H54 (cell line): ENCODE data around the gene ECT2L.

Source experiments
- DNase-seq: peaks from one replicate; pipeline ENCODE4 v3.0.0; 2011; ENCODE audit warnings: low spot score, mixed read lengths; ENCODE audit not compliant: insufficient read length
- FAIRE-seq: peaks from 3 replicates; lab custom pipeline; 2011; peaks lifted over from hg19 to GRCh38; lab: Jason Lieb, UNC
- POLR2A ChIP-seq: IDR thresholded peaks from 2 replicates; pipeline ENCODE4 v1.6.1; 2011; ENCODE audit warnings: low read depth, mild to moderate bottlenecking, low read length

The ECT2L gene

GRCh38 chr6:138862456-138862855 lies 66.6 kb downstream of the ECT2L start:
- no peak for TF ChIP-seq POLR2A
- no peak for DNase-seq
- no peak for FAIRE-seq

- FAIRE-seq (no peak), DNase-seq (no peak)
- TF ChIP-seq POLR2A = no peak
Measured at GRCh38 chr6:138863321-138863720, 67.4 kb downstream of the ECT2L start.

- DNase-seq = no peak
- no peak for FAIRE-seq
- no peak for TF ChIP-seq POLR2A
Measured at GRCh38 chr6:138864343-138864890, 68.5 kb downstream of the ECT2L start.

- DNase-seq (no peak), FAIRE-seq (no peak)
- TF ChIP-seq POLR2A = no peak
Measured at GRCh38 chr6:138865480-138866109, 69.7 kb downstream of the ECT2L start.

- no peak for TF ChIP-seq POLR2A
- no peak for DNase-seq
- FAIRE-seq = no peak
Measured at GRCh38 chr6:138868181-138868580, 72.3 kb downstream of the ECT2L start.

- TF ChIP-seq POLR2A = no peak
- FAIRE-seq (no peak), DNase-seq (no peak)
Measured at GRCh38 chr6:138869398-138869797, 73.5 kb downstream of the ECT2L start.

GRCh38 chr6:138873191-138873590 lies 77.3 kb downstream of the ECT2L start:
- DNase-seq = no peak
- no peak for FAIRE-seq
- TF ChIP-seq POLR2A = no peak

- FAIRE-seq (no peak), DNase-seq (no peak)
- no peak for TF ChIP-seq POLR2A
Measured at GRCh38 chr6:138882369-138883017, 86.6 kb downstream of the ECT2L start.

GRCh38 chr6:138885156-138885819 lies 89.4 kb downstream of the ECT2L start:
- no peak for FAIRE-seq
- no peak for DNase-seq
- no peak for TF ChIP-seq POLR2A

- no peak for TF ChIP-seq POLR2A
- no peak for FAIRE-seq
- no peak for DNase-seq
Measured at GRCh38 chr6:138891255-138891986, 95.5 kb downstream of the ECT2L start.

- FAIRE-seq = no peak
Measured at GRCh38 chr6:138896104-138896756, 100.3 kb downstream of the ECT2L start.

GRCh38 chr6:138897031-138897430 lies 101.1 kb downstream of the ECT2L start:
- DNase-seq (no peak), FAIRE-seq (no peak)
- no peak for TF ChIP-seq POLR2A

More at GRCh38 chr6:138896104-138896756, 100.3 kb downstream of the ECT2L start:
- no peak for TF ChIP-seq POLR2A
- no peak for DNase-seq

GRCh38 chr6:138907167-138907566 lies 111.3 kb downstream of the ECT2L start:
- no peak for TF ChIP-seq POLR2A
- DNase-seq (no peak), FAIRE-seq (no peak)

GRCh38 chr6:138909511-138909910 lies 113.6 kb downstream of the ECT2L start:
- no peak for TF ChIP-seq POLR2A
- FAIRE-seq = no peak
- no peak for DNase-seq
